Fibroblast of skin of scalp (primary cell): Measurements from ENCODE around the gene LENG8.
"Not testable (repeated sequence)": the region's sequence is repeated elsewhere in the genome, so short reads cannot be mapped to it uniquely, and the experiment has no call there.

Experiments
- DNase-seq: peaks from one replicate; pipeline ENCODE4 v3.0.0-alpha.2; 2013

The LENG8 gene

DNA sequence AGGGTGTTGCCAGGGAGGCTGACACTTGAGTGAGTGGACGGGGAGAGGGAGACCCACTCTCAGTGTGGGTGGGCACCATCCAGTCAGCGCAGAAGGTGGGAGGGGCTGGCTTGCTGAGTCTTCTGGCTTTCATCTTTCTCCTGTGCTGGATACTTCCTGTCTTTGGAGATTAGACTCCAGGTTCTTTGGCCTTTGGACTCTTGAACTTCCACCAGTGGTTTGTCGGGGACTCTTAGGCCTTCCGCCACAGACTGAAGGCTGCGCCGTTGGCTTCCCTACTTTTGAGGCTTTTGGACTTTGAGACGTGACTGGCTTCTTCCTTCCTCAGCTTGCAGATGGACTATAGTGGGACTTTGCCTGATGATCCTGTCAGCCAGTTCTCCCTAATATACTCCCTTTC, 4.3 kb upstream of the LENG8 start:
- DNase-seq, result no peak

DNA sequence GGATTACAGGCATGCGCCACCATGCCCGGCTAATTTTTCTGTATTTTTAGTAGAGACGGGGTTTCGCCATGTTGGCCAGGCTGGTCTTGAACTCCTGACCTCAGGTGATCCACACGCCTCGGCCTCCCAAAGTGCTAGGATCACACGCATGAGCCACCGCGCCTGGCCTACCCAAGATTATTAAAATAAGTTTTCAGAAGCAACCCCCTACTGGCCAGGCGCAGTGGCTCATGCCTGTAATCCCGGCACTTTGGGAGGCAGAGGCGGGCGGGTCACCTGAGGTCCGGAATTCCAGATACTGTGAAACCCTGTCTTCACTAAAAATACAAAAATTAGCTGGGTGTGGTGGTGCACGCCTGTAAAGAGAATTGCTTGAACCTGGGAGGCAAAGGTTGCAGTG, 2.6 kb upstream of the LENG8 start:
- not testable (repeated sequence) for DNase-seq

DNA sequence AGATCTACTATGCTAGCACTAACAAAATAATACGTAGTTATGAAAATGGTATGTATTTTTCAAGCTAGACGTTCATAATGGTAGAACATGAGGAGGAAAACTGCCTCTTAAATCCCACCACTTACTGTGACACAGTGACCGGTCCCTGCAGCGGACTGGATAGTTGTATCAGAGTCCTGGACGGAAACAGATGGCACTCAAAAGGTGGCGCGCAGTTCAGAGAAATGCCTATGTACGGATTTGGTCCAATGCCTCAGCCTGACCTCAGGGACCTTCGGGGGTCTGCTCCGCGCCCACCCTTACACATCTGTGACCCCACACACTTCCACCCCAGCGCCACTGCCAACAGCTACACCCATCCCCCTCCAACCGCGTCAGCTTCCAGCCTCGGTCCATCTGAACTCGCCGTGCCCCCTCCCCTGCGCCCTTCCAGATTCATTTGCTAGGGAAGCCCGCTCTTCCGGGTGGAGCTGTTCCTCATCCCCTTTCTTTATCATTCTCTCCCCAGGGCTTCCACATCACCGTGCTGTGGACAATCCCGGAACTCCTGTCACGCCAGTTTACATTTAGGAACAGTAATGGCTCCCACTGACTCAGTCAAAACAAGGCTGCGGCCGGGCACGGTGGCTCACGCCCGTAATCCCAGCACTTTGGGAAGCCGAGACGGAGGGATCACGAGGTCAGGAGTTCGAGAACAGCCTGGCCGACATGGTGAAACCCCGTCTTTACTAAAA, 792 bp upstream of the LENG8 start:
- peak; percentile 60 for DNase-seq

DNA sequence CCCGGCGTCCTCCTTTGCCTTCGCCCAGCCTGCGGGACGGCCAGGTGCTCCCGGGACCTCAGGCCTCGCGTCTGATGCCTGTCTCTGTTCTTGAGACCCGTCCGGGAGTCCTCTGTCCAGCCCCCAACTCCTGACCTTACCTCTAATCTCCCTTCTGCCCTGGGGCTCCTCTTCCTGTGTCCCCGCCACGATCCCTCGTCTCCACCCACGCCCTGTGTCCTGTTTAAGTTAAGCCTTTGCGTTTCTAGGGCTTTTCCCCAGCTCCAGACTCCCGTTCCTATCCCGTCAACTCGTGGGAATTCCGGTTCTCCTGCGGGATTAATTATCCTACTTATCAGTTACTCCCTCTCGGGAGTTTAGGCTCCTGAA, 686 bp downstream of the LENG8 start:
- DNase-seq, result no peak

DNA sequence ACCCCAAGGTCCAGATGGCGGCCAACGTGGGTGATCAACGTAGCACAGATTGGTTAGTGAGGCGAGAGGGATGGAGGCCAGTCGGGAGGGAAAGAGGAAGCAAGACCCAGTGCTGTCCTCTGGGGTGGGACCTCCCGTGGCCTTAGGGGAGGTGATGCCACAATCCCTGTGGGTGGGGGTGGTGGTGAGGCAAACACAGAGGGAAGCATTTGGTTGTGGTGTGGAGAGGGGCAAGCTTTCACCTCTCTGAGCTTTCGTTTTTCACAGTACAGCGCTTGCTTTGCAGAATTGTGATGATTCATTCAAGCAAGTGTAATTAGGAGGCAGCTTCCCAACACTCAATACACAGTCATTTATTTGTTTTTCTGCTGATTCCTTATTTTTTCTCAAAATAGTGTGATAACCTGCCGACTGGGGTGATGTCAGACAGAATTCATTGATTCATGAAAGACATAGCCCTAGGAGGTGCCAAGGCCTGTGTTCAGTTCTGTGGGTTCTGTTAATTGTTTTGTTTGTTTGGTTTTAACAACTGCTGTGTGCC, 2.4 kb downstream of the LENG8 start:
- DNase-seq, result no peak

DNA sequence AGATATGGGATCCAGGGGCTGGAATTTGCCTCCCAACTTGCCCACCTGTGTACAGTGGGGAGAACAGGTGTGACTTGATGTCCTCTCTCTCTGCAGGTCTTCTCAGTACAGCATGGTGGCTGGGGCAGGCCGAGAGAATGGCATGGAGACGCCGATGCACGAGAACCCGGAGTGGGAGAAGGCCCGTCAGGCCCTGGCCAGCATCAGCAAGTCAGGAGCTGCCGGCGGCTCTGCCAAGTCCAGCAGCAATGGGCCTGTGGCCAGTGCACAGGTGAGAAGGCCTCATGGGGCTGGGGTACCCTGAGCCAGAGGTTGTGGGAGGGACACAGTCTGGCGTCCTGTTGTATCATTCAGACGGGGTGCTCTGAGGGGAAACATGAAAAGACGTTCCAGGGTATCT, 3.0 kb downstream of the LENG8 start:
- DNase-seq, result no peak

DNA sequence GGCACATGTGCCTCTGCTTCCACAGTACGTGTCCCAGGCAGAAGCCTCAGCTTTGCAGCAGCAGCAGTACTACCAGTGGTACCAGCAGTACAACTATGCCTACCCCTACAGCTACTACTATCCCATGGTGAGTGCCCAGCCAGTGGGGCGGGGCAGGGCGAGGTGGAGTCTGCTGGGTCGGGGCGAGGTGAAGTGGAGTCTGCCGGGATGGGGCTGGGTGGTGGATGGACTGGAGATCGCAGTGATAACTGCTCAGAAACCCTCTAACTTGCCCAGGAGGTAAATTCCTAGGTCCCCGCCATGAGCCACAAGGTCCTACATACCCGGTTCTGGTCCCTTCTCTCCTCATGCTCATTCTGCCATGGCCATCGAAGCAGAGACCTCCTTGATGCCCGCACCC, 3.6 kb downstream of the LENG8 start:
- no peak for DNase-seq

DNA sequence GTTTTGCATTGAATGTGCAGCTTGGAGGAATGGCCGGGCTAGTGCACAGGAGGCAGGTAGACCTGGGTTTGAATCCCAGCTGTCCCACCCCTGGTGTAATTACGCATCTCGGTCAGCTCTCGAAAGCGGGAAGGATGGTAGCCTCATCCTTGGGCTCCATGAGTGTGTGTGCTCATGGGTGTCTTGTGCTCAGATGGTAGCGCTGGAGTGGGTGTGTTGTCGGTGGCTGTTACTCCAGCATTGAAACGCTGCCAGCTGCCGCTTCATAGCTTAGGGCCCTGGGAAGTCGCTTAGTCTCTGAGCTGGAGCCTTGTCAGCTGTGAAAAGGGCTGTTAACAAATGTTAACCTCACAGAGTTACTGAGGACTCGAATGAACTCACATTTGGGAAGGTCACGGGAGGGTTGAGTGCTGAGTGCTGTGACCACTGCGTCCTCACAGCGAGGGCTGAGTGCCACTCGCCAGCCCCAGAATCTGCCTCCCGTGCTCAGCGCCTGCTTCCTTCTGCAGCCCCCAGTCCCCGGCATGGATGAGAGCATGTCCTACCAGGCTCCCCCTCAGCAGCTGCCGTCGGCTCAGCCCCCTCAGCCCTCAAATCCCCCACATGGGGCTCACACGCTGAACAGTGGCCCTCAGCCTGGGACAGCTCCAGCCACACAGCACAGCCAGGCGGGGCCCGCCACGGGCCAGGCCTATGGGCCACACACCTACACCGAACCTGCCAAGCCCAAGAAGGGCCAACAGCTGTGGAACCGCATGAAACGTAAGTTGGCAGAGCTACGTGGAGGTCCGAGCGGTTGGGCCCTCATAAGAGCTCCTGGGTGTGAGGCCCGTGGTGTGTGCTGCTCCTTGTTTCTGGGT, 5.2 kb downstream of the LENG8 start:
- DNase-seq, result no peak

DNA sequence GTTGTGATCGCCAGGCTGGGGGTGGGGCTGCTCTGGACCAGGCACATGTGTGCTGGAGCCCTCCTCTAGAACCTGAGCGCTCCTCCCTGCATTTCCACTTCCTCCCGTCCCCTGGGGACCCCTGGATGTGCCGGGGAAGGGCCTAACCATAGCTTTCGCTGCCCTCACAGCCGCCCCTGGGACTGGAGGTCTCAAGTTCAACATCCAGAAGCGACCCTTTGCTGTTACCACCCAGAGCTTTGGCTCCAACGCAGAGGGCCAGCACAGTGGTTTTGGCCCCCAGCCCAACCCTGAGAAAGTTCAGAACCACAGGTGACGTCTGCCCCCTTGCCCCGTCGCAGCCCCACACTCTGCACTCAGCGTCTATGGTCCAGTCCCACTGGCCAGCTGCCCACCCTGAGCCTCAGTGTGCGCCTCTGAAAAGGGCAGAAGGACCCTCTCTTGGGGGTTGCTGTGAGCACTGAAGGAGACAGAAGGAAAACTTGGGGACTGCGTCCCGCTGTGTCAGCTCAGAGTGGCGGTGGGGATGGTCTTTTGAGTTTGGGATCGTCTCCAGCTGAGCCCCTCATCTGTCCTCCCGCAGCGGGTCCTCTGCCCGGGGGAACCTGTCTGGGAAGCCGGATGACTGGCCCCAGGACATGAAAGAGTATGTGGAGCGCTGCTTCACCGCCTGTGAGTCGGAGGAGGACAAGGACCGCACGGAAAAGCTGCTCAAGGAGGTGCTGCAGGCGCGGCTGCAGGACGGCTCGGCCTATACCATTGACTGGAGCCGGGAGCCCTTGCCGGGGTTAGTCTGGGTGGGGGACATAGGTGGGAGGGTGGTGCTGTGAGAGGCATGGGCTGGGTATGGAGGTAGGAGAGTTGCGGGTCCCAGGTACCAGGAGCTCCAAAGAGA, 6.0 kb downstream of the LENG8 start:
- no peak for DNase-seq

DNA sequence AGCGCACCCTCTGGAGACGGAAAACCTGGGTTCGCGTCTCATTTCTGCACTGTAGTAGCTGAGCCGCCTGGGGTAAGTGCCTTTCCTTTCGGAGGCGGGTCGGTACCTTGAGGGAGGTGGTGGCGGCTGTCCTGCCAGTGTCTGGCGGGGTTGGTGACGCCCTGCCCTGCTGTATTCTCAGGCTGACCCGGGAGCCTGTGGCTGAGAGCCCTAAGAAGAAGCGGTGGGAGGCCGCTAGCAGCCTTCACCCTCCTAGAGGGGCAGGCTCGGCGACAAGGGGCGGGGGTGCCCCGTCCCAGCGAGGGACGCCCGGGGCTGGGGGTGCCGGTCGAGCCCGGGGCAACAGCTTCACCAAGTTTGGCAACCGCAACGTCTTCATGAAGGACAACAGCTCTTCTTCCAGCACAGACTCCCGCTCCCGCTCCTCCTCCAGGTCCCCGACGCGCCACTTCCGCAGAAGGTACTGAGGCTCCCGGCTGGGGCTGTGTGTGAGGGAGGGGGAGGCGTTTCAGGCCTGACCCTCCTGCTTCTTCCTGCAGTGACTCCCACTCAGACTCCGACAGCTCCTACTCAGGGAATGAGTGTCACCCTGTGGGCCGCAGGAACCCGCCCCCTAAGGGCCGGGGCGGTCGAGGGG, 6.9 kb downstream of the LENG8 start:
- DNase-seq, result no peak

DNA sequence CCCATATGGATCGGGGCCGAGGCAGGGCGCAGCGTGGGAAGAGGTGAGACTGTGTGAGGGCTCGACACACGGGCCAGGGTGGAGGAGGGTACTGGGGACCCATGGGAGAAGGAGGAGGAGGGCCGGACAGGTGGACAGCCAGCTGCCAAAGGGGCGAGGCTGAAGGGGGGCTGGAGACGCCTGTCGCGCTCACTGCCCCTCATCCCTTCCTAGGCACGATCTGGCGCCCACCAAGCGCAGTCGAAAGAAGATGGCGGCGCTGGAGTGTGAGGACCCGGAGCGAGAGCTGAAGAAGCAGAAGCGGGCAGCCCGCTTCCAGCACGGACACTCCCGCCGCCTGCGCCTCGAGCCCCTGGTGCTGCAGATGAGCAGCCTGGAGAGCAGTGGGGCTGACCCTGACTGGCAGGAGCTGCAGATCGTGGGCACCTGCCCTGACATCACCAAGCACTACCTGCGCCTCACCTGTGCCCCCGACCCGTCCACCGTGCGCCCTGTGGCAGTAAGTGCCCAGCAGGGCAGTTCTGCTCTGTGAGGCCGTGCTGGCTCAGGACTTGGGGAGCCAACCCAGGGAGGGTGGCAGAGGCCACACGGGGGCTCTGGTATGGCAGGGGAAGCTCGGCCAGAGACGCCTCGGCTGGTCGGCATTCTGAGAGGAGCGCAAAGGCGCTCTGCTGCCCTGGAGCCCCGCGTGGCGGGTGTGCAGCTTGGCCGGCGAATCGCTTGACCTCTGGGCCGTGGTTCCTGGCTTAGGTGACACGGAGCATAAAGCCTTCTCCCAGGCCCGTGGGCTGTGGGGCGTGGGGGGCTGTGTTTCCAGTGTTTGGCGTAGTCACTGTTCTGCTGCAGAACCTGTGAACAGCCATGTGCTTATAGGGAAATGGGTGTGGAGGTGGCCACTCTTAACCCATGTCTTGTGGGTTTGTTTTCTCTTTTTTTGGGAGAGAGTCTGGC, 7.7 kb downstream of the LENG8 start:
- DNase-seq, result no peak

DNA sequence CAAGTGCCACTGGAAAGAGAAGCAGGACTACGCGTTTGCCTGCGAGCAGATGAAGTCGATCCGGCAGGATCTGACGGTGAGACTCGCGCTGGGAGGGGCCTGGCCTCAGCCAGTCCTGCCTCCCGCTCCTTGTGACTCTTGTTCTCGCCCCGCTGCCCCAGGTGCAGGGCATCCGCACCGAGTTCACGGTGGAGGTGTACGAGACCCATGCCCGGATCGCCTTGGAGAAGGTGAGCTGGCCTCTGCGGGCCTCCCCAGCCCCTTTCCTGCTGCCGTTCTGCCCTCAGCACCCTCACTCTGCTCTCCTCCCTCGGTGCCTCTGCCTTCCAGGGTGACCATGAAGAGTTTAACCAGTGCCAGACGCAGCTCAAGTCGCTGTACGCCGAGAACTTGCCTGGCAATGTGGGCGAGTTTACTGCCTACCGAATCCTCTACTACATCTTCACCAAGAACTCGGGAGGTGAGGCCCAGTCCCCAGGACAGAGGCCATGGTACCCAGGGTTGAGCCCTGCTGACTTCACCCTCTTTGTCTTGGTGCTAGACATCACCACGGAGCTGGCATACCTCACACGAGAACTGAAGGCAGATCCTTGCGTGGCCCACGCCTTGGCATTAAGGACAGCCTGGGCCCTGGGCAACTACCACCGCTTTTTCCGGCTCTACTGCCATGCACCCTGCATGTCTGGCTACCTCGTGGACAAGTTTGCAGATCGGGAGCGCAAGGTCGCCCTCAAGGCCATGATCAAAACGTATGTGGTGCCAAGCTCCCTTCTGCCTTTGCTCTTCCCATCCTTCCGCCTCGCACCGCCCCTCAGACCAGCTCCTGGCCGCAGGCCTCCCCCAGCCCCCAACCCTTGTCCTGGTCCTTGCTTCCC, 9.0 kb downstream of the LENG8 start:
- DNase-seq, result no peak

DNA sequence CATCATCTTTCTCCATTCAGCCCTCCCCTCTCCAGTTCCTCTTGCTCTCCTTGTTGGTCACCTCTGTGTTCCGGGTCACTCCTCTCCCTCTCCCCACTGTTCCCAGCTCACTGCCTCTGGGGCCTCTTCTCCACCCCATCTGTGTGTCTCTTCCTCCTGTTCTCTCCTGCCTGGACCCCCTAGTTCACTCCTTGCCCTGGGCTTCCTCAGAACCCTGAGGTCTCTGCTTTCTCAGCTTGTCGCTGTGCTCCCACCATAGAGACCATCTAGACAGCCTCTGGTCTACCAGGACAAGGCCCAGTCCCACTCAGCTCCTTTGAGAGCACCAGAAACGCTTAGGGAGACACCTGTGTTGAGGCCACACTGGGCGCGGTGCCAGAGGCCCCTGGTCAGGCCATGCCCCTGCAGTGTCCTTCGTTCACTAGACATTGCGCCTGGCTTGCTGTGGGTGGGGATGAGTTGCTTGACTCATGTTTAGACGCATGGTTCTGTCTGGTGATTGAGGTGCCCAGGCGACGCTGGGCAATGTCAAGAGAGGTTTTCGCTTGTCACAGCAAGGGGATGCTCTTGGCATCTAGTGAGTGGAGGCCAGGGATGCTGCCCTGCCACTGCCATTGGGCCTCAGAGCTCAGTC, 9.8 kb downstream of the LENG8 start:
- no peak for DNase-seq

DNA sequence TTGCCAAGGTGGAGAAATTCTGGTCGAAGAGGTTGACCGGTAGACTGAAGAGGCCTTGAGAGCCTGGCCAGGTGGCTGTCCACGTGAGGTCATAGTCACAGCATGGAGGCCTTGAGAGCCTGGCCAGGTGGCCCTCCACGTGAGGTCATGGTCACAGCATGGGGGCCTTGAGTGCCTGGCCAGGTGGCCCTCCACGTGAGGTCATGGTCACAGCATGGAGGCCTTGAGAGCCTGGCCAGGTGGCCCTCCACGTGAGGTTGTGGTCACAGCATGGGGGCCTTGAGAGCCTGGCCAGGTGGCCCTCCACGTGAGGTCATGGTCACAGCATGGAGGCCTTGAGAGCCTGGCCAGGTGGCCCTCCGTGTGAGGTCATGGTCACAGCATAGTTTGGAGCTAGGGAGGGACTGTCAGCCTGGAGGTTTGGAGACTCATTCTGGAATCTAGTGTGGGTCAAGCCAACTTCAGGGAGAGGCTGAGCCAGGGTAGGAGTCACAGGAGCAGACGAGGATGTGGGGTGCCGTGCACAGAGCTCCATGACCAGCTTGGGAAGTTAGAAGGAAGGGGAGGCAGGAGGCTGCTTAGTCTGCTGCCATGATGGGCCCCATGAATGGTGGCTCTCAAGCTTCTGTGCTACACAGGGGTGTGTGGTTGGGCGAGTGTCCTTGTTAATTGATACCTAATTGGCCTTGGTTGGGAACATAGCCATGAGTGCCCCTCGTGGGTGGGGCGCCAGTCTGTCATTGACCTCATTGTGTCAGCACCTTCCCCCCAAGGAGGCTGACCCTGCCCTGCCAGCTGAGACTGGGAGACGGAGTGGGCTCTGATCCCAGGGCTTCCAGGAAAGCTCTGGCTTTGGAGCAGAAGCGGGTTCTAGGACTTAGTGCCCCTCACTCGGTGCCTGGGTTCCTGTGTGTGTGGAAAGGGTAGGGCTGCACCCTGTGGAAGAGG, 10.6 kb downstream of the LENG8 start:
- DNase-seq, result no peak

DNA sequence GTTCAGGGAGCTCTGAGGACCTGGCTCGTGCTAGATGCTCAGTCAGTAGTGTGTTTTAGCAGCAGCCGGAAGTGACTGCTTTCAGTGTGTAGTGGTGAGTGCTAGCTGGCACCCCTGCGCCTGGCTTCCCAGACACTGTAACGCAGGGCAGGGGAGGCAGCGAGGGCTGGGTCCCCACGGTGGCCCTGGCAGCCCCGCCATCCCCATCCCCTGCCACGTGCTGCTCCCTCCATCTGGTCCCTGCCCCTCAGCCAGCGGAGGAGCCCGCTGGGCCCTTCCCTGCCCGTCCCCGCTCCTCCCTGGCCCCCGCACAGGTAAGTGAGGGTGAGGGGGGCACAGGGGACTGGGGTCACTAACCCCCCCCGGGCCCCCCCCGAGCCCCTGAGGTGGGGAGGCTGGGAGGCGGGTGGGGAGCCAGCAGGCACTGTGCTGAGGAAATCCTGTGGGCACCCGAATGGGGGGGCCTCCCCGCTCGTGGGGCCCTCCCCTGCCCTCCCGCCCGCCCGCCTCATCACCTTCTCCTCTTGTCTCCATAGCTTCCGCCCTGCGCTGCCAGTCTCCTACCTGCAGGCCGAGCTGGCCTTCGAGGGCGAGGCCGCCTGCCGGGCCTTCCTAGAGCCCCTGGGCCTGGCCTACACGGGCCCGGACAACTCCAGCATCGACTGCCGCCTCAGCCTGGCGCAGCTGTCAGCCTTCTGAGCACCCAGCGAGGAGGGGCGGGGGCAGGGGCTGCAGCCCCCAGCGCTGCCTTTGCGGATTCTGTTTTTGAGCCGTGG, 11.4 kb downstream of the LENG8 start:
- DNase-seq, result no peak

DNA sequence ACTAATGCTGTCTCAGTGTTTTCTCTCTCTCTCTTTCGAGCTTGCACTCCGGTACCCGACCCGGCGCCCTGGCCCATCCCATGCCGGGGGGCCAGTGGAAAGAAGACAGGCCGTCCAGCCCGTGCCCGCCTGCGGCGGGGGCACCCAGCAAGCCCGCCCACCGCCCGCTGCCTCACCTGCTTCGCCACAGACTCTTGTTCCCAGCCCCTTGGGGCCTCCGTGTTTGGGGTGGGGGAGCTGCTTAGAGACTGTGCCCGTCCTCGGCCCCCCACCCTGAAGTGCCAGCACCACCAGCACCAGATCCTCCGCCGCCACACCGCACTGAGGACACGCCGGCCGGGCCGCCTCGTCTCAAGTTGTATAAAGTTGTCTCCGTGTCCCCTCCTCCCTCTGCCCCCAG, 12.2 kb downstream of the LENG8 start:
- no peak for DNase-seq

DNA sequence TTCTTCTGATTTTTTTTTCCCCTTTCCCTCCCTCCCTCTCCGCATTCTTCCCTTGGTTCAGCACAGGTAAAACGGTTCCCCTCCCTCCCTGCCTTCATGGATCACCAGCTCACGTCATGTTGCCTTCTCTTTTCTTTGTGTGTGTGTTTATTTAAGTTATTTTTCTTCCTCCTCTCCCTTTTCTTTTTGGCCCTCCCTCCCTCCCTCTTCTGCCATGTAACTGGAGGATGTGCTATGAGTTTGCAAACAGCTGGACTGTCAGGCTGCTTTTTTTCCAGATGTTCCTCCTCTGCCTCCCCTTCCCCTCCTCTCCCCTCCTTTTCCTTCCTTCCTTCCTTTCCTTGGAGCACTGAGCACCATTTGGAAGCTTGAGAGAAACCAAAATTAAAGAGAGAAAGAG, 12.6 kb downstream of the LENG8 start:
- no peak for DNase-seq
